K562 (cell line): ENCODE data around the gene CDH3. TPM values are rescaled to one million over a fixed set of nuclear protein-coding genes. Genes with fewer than 3 reads are reported as not detected.

Experiments
- ATAC-seq: fragments of 200-7000 bp; cut with Tn5 transposase; 3 replicates; pipeline ENCODE4 v1.9.1; 2020; ENCODE audit warnings: moderate library complexity
- BruUV-seq: library from RNA; stranded (reverse); fragments of 400-500 nt; replicated peaks from 2 replicates; lab custom pipeline; 2021; lab: Mats Ljungman, UMichigan
- CTCF ChIA-PET: fragments of 300-600 bp; formaldehyde crosslinking; extraction: SDS; loops from one replicate; lab custom pipeline; 2021; ENCODE audit warnings: low intra/inter-chr PET ratio; lab: Yijun Ruan, JAX
- POLR2A ChIA-PET: fragments of 300-600, 350-650 bp; sonication (Branson Sonifier 250); formaldehyde crosslinking; extraction: SDS; loops from one replicate; lab custom pipeline; 2021; ENCODE audit warnings: antibody characterized with exemption, inconsistent platforms; lab: Yijun Ruan, JAX
- DNase-seq, 4 experiments: peaks; one replicate each; pipeline versions ENCODE4 v3.0.0 to v3.0.0-alpha.2; 2011 to 2018; ENCODE audit warnings: low spot score in 3 of 4, mixed read lengths in 3 of 4; ENCODE audit errors: extremely low read depth in 1 of 4
- FAIRE-seq: peaks from 2 replicates; lab custom pipeline; 2011; peaks lifted over from hg19 to GRCh38; lab: Jason Lieb, UNC
- H2AFZ ChIP-seq: 2 replicates; pipeline ENCODE4 v1.6.0; 2011; ENCODE audit warnings: low read depth, low read length, control low read depth, inconsistent platforms
- H3K27ac ChIP-seq: fragments of 200-600 bp; 3 replicates; pipeline ENCODE4 v1.8.0; 2011; ENCODE audit warnings: low read depth, mild to moderate bottlenecking, control low read depth, inconsistent platforms, low read length, moderate library complexity, mixed read lengths; ENCODE audit errors: extremely low read depth
- H3K27me3 ChIP-seq, 2 experiments: fragments of 300-600 bp in 1 of 2; 2 replicates in 1 of 2; 3 replicates in 1 of 2; pipeline versions ENCODE4 v1.6.0 to v1.8.0; 2011; ENCODE audit warnings: inconsistent platforms in 2 of 2, low read length in 2 of 2, mild to moderate bottlenecking in 1 of 2, mixed read lengths in 1 of 2, moderate library complexity in 1 of 2; ENCODE audit not compliant: control insufficient read depth in 2 of 2, insufficient read depth in 2 of 2
- H3K36me3 ChIP-seq: fragments of 300-600 bp; 3 replicates; pipeline ENCODE4 v1.8.0; 2011; ENCODE audit warnings: mild to moderate bottlenecking, low read length, inconsistent platforms; ENCODE audit not compliant: control insufficient read depth, insufficient read depth
- H3K4me1 ChIP-seq, 2 experiments: fragments of 200-600 bp in 1 of 2; replicated peaks in 1 of 2; 2 replicates in 1 of 2; 3 replicates in 1 of 2; pipeline versions ENCODE4 v1.5.1 to v1.8.0; 2011; ENCODE audit warnings: inconsistent platforms in 2 of 2, low read length in 2 of 2, mild to moderate bottlenecking in 1 of 2, mixed read lengths in 1 of 2, moderate library complexity in 1 of 2; ENCODE audit not compliant: control insufficient read depth in 2 of 2, insufficient read depth in 2 of 2
- H3K4me2 ChIP-seq: 2 replicates; pipeline ENCODE4 v1.6.1; 2011; ENCODE audit warnings: low read length, control low read depth, inconsistent platforms, mixed read lengths; ENCODE audit not compliant: insufficient read depth
- H3K4me3 ChIP-seq: fragments of 200-600 bp; sonication (generic), shearing (Covaris generic); 2 replicates; pipeline ENCODE4 v1.5.1; 2016; ENCODE audit warnings: control low read depth, inconsistent platforms
- H3K79me2 ChIP-seq: fragments of 200-600 bp; 3 replicates; pipeline ENCODE4 v1.8.0; 2011; ENCODE audit warnings: low read length, inconsistent platforms; ENCODE audit not compliant: control insufficient read depth, insufficient read depth
- H3K9ac ChIP-seq, 2 experiments: 2 replicates each; pipeline versions ENCODE4 v1.6.0 to v1.6.1; 2011; ENCODE audit warnings: low read depth in 2 of 2, low read length in 2 of 2, control low read depth in 1 of 2, inconsistent platforms in 1 of 2, mild to moderate bottlenecking in 1 of 2, mixed read lengths in 1 of 2; ENCODE audit not compliant: insufficient read depth in 1 of 2
- H3K9me1 ChIP-seq: one replicate; pipeline ENCODE4 v1.6.0; 2011; ENCODE audit warnings: inconsistent platforms, mild to moderate bottlenecking, low read length, moderate library complexity; ENCODE audit not compliant: control insufficient read depth, insufficient read depth
- H3K9me3 ChIP-seq: replicated peaks from 2 replicates; pipeline ENCODE4 v1.5.1; 2011; ENCODE audit warnings: low read depth, low read length, inconsistent platforms; ENCODE audit not compliant: control insufficient read depth, insufficient read depth
- H4K20me1 ChIP-seq: replicated peaks from 2 replicates; pipeline ENCODE4 v1.6.1; 2011; ENCODE audit warnings: low read length, inconsistent platforms, mixed read lengths; ENCODE audit not compliant: control insufficient read depth, insufficient read depth
- CHD7 ChIP-seq: fragments of 200-600 bp; sonication (generic); IDR thresholded peaks from one replicate; pipeline ENCODE4 v1.6.1; 2012; ENCODE audit warnings: mild to moderate bottlenecking, low read depth, low read length, inconsistent platforms
- KAT2B ChIP-seq: IDR thresholded peaks from one replicate; pipeline ENCODE4 v1.6.1; 2012; ENCODE audit warnings: low read depth, mild to moderate bottlenecking, control low read depth, inconsistent platforms, low read length, moderate library complexity
- LCOR ChIP-seq: sonication (generic); formaldehyde crosslinking; IDR thresholded peaks from 2 replicates; pipeline ENCODE4 v1.8.0; 2022; ENCODE audit warnings: mild to moderate bottlenecking, missing genetic modification reagents
- MCM3 ChIP-seq: fragments of 450-650 bp; IDR thresholded peaks from 2 replicates; pipeline ENCODE4 v1.6.1; 2016
- MYBL2 ChIP-seq, 2 experiments: fragments of 450-650 bp in 1 of 2; sonication (generic) in 1 of 2; formaldehyde crosslinking in 1 of 2; IDR thresholded peaks; 2 replicates each; pipeline versions ENCODE4 v1.6.1 to v1.8.1; 2017 to 2022; ENCODE audit warnings: borderline replicate concordance in 1 of 2, inconsistent platforms in 1 of 2, low read depth in 1 of 2, mild to moderate bottlenecking in 1 of 2, missing genetic modification reagents in 1 of 2, moderate library complexity in 1 of 2
- PURB ChIP-seq: sonication (generic); formaldehyde crosslinking; IDR thresholded peaks from 2 replicates; pipeline ENCODE4 v1.9.0; 2021; ENCODE audit warnings: low read depth, mild to moderate bottlenecking, missing genetic modification reagents
- RHOXF2B ChIP-seq: fragments of 250-450 bp; sonication (Bioruptor Pico); conservative IDR thresholded peaks from 2 replicates; pipeline ENCODE4 v1.5.1; 2021
- TSHZ1 ChIP-seq: fragments of 250-450 bp; sonication (Bioruptor Pico); IDR thresholded peaks from 2 replicates; pipeline ENCODE4 v1.4.0; 2020; ENCODE audit warnings: mild to moderate bottlenecking, moderate library complexity
- WGBS: fragments of 100-300 bp; shearing (Covaris generic); methylation state at CpG from one replicate; pipeline ENCODE4 v1.1.6; 2016; ENCODE audit warnings: low coverage, mixed read lengths; ENCODE audit not compliant: insufficient coverage; ENCODE audit errors: missing lambda C conversion rate; 5-methylcytosine and 5-hydroxymethylcytosine counted together
- in situ Hi-C: fragments of 300-500 bp; cut with MboI; formaldehyde crosslinking; loops from 4 replicates; pipeline ENCODE4 v1.15.0; 2018; ENCODE audit warnings: inconsistent platforms, mixed read lengths
- intact Hi-C: fragments of 100-400 bp; cut with micrococcal nuclease; formaldehyde crosslinking; loops from 2 replicates; pipeline ENCODE4 v1.14.2; 2022
- polyA plus RNA-seq, 8 experiments: library from polyadenylated mRNA; depleted of rRNA in 4 of 8; stranded (reverse) in 5 of 8; unstranded in 3 of 8; fragments of >200 nt; fragmentation: Nextera tagmentation in 2 of 8; fragmentation: Illumina TruSeq in 1 of 8; extraction: Ambion mirVana in 2 of 8; extraction: Trizol in 1 of 8; gene quantifications; 2 replicates each; pipeline versions ENCODE4 v1.2.1 to v1.2.3, GENCODE V29; 2011 to 2014; ENCODE audit warnings: inconsistent platforms in 1 of 8, missing spikeins in 1 of 8
- total RNA-seq, 7 experiments: library from RNA; depleted of rRNA in 6 of 7; stranded (reverse); fragments of >200 nt in 6 of 7; fragmentation: Illumina TruSeq in 2 of 7; extraction: Trizol in 2 of 7; gene quantifications; 2 replicates each; pipeline versions ENCODE4 v1.2.1 to v1.2.3, GENCODE V29; 2011 to 2021; ENCODE audit warnings: low replicate concordance in 1 of 7

Gene CDH3
- total and polyA plus RNA-seq, 9 of the 15 experiments (the other 6 are each of a cell fraction or from before 2014, with no cell fraction given): 0.06 to 0.09 TPM; not detected in 7

GRCh38 chr16:68643847-68644246 lies 1.3 kb upstream of the CDH3 start:
- no peak overlapping the region for H3K27ac ChIP-seq
- H3K4me2 ChIP-seq: no peak overlapping the region
- no TSS peak for BruUV-seq
- POLR2A ChIA-PET: no interaction called here
- 4% methylated on average over 10 of the region's 10 CpGs for WGBS
- CTCF ChIA-PET: no interaction called here
- H3K9me1 ChIP-seq: no peaks in the 10 kb centered on the region
- in situ Hi-C loops: no loop called here
- no peaks in the 10 kb centered on the region for H3K36me3 ChIP-seq
- no peak for ATAC-seq
- H3K9me3 ChIP-seq: no peaks in the 10 kb centered on the region
- FAIRE-seq: no peak
- H2AFZ ChIP-seq: no peak overlapping the region
- H3K27me3 ChIP-seq: peaks cover 44 to 69% of the 10 kb centered on the region in 2 experiments
- no peaks in the 10 kb centered on the region for H3K79me2 ChIP-seq
- H4K20me1 ChIP-seq: no peaks in the 10 kb centered on the region
- no peak overlapping the region for H3K4me3 ChIP-seq
- intact Hi-C loops: no loop called here
- no peak for DNase-seq
- no peak overlapping the region for H3K9ac ChIP-seq
- peaks cover 0 to 24% of the 10 kb centered on the region in 2 experiments; a peak in 1 of 5 replicates for H3K4me1 ChIP-seq
- TF ChIP-seq CHD7: no peak
- TF ChIP-seq TSHZ1 (CRISPR knock-in tag): no peak
- no peak for TF ChIP-seq MYBL2 (IDR thresholded peaks at IDR 0.05; ENCODE audit: low read depth)
- TF ChIP-seq MYBL2 (CRISPR knock-in tag; IDR thresholded peaks at IDR 0.05; ENCODE audit: borderline replicate concordance): no peak
- TF ChIP-seq PURB (CRISPR knock-in tag): no peak
- TF ChIP-seq MCM3: no peak
- TF ChIP-seq RHOXF2B (CRISPR knock-in tag): no peak
- no peak for TF ChIP-seq KAT2B
- no peak for TF ChIP-seq LCOR (CRISPR knock-in tag)
